ENCODE data around the gene DPP9. TPM values are rescaled to one million over a fixed set of nuclear protein-coding genes. Genes with fewer than 3 reads are reported as not detected.

DPP9 gene
- total and polyA plus RNA-seq, 2 of the 13 experiments (the other 11 are each of a cell fraction or from before 2014, with no cell fraction given), result 8.4 to 25.8 TPM

DNA sequence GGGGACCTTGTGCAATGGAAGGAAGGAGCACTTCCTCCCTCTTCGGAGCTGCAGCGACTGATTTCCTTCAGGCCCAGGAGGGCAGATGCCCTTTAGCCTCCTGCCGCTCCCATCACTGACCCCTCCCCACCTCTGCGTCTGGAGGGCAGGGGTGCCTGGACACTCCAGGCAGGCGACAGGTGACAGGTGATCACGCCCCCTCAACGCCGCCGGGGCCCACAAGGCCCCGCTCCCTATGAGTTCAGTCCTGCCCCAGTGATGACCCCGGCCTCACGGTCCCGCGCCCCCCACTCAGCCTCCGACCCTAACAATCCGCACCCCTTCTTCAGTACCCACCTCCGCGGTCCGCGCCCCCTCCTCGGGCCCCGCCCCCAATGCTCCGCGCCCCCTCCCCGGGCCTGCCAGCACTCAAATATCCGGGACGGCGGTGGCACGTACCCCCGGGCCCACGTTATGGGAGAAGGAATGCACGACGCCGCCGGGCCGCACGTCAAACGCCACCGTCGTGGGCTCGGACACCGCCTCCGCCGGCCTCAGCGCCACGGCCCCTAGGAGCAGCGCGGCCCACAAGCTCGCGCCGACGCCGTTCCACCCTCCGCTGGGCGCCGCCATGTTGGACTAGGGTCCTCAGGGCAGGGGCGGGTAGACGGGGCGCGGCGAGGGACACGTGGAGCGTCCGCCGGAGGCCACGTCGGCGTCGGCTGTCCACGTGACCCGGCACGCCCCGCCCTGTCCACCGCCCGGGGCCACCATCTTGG lies 53.7 kb downstream of the DPP9 start, which contains the start of gene MYDGF (continued):
- TF ChIP-seq KDM3A (CRISPR knock-in tag; IDR thresholded peaks at IDR 0.05; ENCODE audit: low read depth), result no peak; the same call in 1 of the 2 replicates
- TF ChIP-seq ZNF776 (CRISPR knock-in tag; IDR thresholded peaks at IDR 0.05), result peak; percentile 42; the same call in 1 of the 2 replicates
- no peak for TF ChIP-seq ZNF576 (CRISPR knock-in tag; IDR thresholded peaks at IDR 0.05)
- no peak for TF ChIP-seq SNAPC5 (CRISPR knock-in tag; IDR thresholded peaks at IDR 0.05; ENCODE audit: borderline replicate concordance)
- TF ChIP-seq RARA (CRISPR knock-in tag; IDR thresholded peaks at IDR 0.05), result peak; percentile 34; the same call in 1 of the 2 replicates
- no peak for TF ChIP-seq NCOR1 (IDR thresholded peaks at IDR 0.05; ENCODE audit: borderline replicate concordance, low read length)
- TF ChIP-seq ZBTB8A (CRISPR knock-in tag; IDR thresholded peaks at IDR 0.05; ENCODE audit: borderline replicate concordance, low read depth), result no peak
- no peak for TF ChIP-seq ZNF460 (CRISPR knock-in tag; IDR thresholded peaks at IDR 0.05; ENCODE audit: borderline replicate concordance)
- peak; percentile 70 for TF ChIP-seq KLF6 (CRISPR knock-in tag; IDR thresholded peaks at IDR 0.05)
- peak; percentile 73; the same call in 1 of the 2 replicates for TF ChIP-seq SALL1 (CRISPR knock-in tag; IDR thresholded peaks at IDR 0.05)
- TF ChIP-seq ZNF598 (CRISPR knock-in tag; IDR thresholded peaks at IDR 0.05; ENCODE audit: borderline replicate concordance), result no peak
- no peak for TF ChIP-seq ZNF703 (CRISPR knock-in tag; IDR thresholded peaks at IDR 0.05; ENCODE audit: borderline replicate concordance)
- TF ChIP-seq FOXO1 (CRISPR knock-in tag; IDR thresholded peaks at IDR 0.05), result peak; percentile 53; the same call in 1 of the 2 replicates
- TF ChIP-seq ZIK1 (CRISPR knock-in tag; IDR thresholded peaks at IDR 0.05; ENCODE audit: borderline replicate concordance, low read depth), result no peak
- peak; percentile 48; the same call in 1 of the 2 replicates for TF ChIP-seq JUN (CRISPR knock-in tag; IDR thresholded peaks at IDR 0.05)
- peak; percentile 68 for TF ChIP-seq CREB1 (IDR thresholded peaks at IDR 0.05)
- TF ChIP-seq CREB1 (CRISPR knock-in tag; IDR thresholded peaks at IDR 0.05), result no peak
- no peak for TF ChIP-seq HNRNPUL1 (IDR thresholded peaks at IDR 0.05; ENCODE audit: low read depth, low read length)
- TF ChIP-seq, protein P1, sequence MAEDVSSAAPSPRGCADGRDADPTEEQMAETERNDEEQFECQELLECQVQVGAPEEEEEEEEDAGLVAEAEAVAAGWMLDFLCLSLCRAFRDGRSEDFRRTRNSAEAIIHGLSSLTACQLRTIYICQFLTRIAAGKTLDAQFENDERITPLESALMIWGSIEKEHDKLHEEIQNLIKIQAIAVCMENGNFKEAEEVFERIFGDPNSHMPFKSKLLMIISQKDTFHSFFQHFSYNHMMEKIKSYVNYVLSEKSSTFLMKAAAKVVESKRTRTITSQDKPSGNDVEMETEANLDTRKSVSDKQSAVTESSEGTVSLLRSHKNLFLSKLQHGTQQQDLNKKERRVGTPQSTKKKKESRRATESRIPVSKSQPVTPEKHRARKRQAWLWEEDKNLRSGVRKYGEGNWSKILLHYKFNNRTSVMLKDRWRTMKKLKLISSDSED (CRISPR knock-in tag; IDR thresholded peaks at IDR 0.05), result no peak
- TF ChIP-seq, protein P2, sequence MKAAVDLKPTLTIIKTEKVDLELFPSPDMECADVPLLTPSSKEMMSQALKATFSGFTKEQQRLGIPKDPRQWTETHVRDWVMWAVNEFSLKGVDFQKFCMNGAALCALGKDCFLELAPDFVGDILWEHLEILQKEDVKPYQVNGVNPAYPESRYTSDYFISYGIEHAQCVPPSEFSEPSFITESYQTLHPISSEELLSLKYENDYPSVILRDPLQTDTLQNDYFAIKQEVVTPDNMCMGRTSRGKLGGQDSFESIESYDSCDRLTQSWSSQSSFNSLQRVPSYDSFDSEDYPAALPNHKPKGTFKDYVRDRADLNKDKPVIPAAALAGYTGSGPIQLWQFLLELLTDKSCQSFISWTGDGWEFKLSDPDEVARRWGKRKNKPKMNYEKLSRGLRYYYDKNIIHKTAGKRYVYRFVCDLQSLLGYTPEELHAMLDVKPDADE (CRISPR knock-in tag; IDR thresholded peaks at IDR 0.05), result no peak
- TF ChIP-seq CBX2 (IDR thresholded peaks at IDR 0.05; ENCODE audit: low read depth, low read length), result no peak
- no peak for TF ChIP-seq CBX2 (CRISPR knock-in tag; IDR thresholded peaks at IDR 0.05; ENCODE audit: low read depth)
